Measurements from ENCODE around the gene CAPN2.

CAPN2 gene

GRCh38 chr1:223760833-223761232 is 48.5 kb downstream of the CAPN2 start:
- TF ChIP-seq CTCF (IDR thresholded peaks at IDR 0.05; ENCODE audit: low read depth, low read length), result no peak
- DNase-seq (ENCODE audit: extremely low read depth, low read depth), result no peak

GRCh38 chr1:223761411-223761810 is 49.1 kb downstream of the CAPN2 start:
- DNase-seq (ENCODE audit: extremely low read depth, low read depth), result no peak
- TF ChIP-seq CTCF (IDR thresholded peaks at IDR 0.05; ENCODE audit: low read depth, low read length), result no peak

- DNase-seq (ENCODE audit: extremely low read depth, low read depth), result no peak
- no peak for TF ChIP-seq CTCF (IDR thresholded peaks at IDR 0.05; ENCODE audit: low read depth, low read length)
Observed at GRCh38 chr1:223763251-223763650, 50.9 kb downstream of the CAPN2 start.

- DNase-seq (ENCODE audit: extremely low read depth, low read depth), result no peak
- no peak for TF ChIP-seq CTCF (IDR thresholded peaks at IDR 0.05; ENCODE audit: low read depth, low read length)
Observed at GRCh38 chr1:223763881-223764280, 51.5 kb downstream of the CAPN2 start.

- TF ChIP-seq CTCF (IDR thresholded peaks at IDR 0.05; ENCODE audit: low read depth, low read length), result no peak
- no peak for DNase-seq (ENCODE audit: extremely low read depth, low read depth)
Observed at GRCh38 chr1:223765036-223765718, 52.8 kb downstream of the CAPN2 start.

GRCh38 chr1:223765719-223766340 is 53.5 kb downstream of the CAPN2 start:
- TF ChIP-seq CTCF (IDR thresholded peaks at IDR 0.05; ENCODE audit: low read depth, low read length), result no peak
- no peak for DNase-seq (ENCODE audit: extremely low read depth, low read depth)

- no peak for TF ChIP-seq CTCF (IDR thresholded peaks at IDR 0.05; ENCODE audit: low read depth, low read length)
- DNase-seq (ENCODE audit: extremely low read depth, low read depth), result no peak
Observed at GRCh38 chr1:223770621-223771315, 58.4 kb downstream of the CAPN2 start.

Measured in AG09319 (cell line).